ENCODE results near the gene THUMPD1. TPM values are rescaled to one million over a fixed set of nuclear protein-coding genes. Genes with fewer than 3 reads are reported as not detected.
"Not testable (repeated sequence)": the region's sequence is repeated elsewhere in the genome, so short reads cannot be mapped to it uniquely, and the experiment has no call there.

Gene THUMPD1
- polyA plus RNA-seq, result 10 to 100 TPM; 11.7 to 16.2 (median 16.0) TPM

- WGBS, 3 donors, result 1 to 5% (median 4%) methylated on average over 42 of the region's 42 CpGs
- peak within 1 kb of the TSS; percentile 45 for H3K27ac ChIP-seq (ENCODE audit: low read depth, low read length)
Measured at GRCh38 chr16:20741554-20742285, at the start of gene THUMPD1. Gene THUMPD1 (minus strand): TSS chr16:20741818. CDS start chr16:20741739, 79 bp downstream.

DNA sequence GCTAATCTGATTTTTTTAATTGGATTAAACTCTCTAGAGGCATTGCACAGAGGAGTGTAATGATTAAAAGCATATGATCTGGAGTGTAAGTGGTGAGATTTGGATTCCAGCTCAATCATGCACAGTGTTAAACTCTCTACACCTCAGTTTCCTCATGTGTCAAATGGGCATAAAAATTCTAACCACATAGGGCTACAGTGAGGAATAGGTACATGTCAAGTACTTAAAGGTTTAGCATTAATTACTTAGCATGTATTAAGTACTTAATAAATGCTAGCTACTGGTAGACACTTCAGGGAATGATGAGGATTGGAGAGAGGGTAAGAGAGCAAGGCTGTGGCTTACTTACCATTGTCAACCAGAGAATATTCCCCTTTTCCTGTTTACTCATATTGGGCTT, 47.5 kb upstream of the THUMPD1 start:
- no peak overlapping the region for H3K27ac ChIP-seq (ENCODE audit: low read depth, low read length)

GRCh38 chr16:20784204-20784603, 42.6 kb upstream of the THUMPD1 start:
- no peak overlapping the region for H3K27ac ChIP-seq (ENCODE audit: low read depth, low read length)

- 90 to 95% (median 93%) methylated on average over 2 of the region's 2 CpGs for WGBS, 3 donors
- H3K27ac ChIP-seq (ENCODE audit: low read depth, low read length), result no peak overlapping the region
Measured at GRCh38 chr16:20782470-20782869, 40.9 kb upstream of the THUMPD1 start.

- no peak overlapping the region for H3K27ac ChIP-seq (ENCODE audit: low read depth, low read length)
- 50 to 82% (median 68%) methylated on average over 1 of the region's 1 CpG for WGBS, 3 donors
Measured at GRCh38 chr16:20781697-20782096, 40.1 kb upstream of the THUMPD1 start.

DNA sequence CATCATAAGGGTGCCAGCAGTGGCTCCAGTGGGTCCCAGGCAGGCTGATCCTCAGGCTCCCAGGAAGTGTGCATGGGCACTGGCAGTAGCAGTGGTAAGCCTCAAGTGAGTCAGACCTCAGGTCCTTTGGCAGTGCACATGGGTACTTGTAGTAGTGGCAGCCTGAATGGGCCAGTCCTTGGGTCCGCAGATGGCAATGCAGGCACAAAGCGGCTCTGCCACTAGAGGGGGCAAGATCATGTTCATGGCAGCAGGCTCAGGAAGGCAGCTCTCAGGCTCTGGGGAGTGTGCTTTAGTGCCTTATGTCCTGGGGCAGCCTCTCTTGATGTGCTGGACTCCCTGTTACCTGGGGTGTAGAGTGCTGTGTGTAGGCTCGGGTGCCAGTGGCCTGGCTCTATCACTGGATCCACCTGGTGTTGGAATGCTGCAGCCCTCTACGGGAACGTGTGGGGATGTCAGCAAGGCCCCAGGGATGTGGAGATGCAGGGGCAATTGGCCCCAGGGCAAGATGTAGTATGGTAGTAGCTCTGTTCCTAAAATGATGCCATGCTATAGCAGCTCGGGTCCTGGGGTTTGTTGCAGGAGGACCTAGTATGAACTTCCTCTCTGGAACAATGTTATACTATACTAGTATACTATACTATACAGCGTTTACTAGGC, 33.2 kb upstream of the THUMPD1 start:
- 72 to 77% (median 74%) methylated on average over 7 of the region's 7 CpGs for WGBS, 3 donors

DNA sequence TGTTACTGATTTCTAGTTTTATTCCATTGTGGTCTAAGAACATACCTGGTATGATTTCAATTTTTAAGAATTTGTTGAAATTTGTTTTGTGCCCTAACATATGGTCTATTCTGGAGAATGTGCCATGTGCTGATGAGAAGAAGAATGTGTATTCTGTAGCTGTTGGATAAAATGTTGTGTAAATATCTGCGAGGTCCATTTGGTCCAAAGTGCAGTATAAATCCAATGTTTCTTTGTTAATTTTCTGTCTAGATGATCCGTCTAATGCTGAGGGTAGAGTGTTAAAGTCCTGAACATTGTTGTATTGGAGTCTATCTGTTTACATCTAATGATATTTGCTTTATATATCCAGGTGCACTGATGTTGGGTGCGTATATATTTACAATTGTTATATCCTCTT, 32.1 kb upstream of the THUMPD1 start:
- H3K27ac ChIP-seq (ENCODE audit: low read depth, low read length), result no peak overlapping the region
- 39 to 93% (median 86%) methylated on average over 3 of the region's 3 CpGs for WGBS, 3 donors

More for the DNA sequence above, 33.2 kb upstream of the THUMPD1 start:
- H3K27ac ChIP-seq (ENCODE audit: low read depth, low read length), result no peak overlapping the region

GRCh38 chr16:20768818-20769217, 27.2 kb upstream of the THUMPD1 start:
- WGBS, 3 donors, result 27 to 90% (median 86%) methylated on average over 1 of the region's 1 CpG
- H3K27ac ChIP-seq (ENCODE audit: low read depth, low read length), result no peak overlapping the region

- 91 to 97% (median 94%) methylated on average over 1 of the region's 1 CpG for WGBS, 3 donors
- no peak overlapping the region for H3K27ac ChIP-seq (ENCODE audit: low read depth, low read length)
Measured at GRCh38 chr16:20768121-20768520, 26.5 kb upstream of the THUMPD1 start.

- H3K27ac ChIP-seq (ENCODE audit: low read depth, low read length), result no peak overlapping the region
Measured at GRCh38 chr16:20767577-20767976, 26.0 kb upstream of the THUMPD1 start.

- no peak overlapping the region for H3K27ac ChIP-seq (ENCODE audit: low read depth, low read length)
- WGBS, 3 donors, result 88 to 97% (median 91%) methylated on average over 5 of the region's 5 CpGs
Measured at GRCh38 chr16:20766294-20766693, 24.7 kb upstream of the THUMPD1 start.

DNA sequence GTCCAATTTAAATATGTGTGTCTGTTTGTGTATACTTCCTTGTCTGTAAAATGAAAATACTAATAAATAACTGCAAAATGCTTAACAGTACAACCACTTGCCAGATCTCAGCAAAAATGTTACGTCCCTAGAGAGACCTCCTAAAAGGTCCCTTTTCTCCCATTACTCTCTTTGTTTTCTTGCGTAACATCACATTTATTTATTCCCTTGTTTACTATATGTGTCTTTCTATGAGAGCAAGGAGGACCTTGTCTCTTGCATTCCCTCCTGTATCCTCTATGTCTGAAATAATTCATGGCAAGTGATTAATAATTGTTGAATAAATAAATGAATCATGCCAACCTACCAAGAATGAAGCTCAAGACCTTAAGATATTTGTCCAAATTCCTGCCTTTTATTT, 24.1 kb upstream of the THUMPD1 start:
- 92 to 94% (median 94%) methylated on average over 2 of the region's 2 CpGs for WGBS, 3 donors
- no peak overlapping the region for H3K27ac ChIP-seq (ENCODE audit: low read depth, low read length)

DNA sequence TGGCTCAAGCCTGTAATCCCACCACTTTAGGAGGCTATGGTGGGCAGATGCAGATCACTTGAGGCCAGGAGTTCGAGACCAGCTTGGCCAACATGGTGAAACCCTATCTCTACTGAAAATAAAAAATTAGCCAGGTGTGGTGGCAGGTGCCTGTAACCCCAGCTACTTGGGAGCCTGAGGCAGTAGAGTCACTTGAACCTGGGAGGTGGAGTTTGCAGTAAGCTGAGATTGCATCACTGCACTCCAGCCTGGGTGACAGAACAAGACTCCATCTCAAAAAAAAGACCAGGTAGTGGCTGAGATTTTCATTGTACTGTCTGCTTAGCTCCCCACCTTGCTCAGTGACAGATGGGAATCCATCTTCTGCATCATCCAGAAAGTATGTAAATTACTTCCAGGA, 22.8 kb upstream of the THUMPD1 start:
- not testable (repeated sequence) for H3K27ac ChIP-seq (ENCODE audit: low read depth, low read length)

DNA sequence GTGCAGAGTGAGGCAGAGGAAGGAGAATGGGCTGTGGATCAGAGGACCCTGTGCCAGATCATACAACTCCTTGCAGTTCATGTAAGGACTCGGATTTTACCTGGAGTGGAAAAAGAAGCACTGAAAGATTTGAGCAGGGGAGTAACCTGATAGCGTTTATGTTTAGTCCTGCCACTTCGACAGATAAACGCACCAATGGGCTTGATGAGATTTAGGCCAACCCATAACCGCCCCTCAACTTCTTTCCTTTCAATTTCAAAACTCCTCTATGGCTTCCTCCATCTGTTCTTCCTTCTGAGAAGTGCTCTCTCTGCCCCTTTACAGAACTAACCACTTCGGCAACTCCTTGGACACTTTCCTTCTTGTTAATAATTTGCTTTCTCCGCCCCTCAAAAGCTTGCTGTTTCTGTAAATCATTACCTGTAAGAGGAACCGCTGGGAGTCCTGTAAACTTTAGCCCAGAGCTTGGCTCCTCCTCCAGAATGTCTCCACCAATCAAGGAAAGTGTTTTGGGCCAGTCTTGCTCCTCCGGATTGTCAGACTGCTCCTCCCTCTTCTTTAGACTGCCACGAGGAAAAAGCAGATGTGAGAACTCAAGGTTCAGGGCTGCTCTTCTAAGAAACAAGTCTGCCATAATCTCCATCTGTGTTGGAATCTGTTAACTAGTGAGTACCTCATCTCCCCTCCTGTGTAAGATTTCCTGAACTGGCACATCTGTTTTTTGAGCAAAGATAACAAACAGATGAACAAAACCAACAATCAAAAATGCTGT, 22.0 kb upstream of the THUMPD1 start, which contains the start of gene ACSM3:
Gene ACSM3 (plus strand): TSS at position 554 of the 772 bp plus-strand sequence. CDS start 6,021 bp downstream, outside the sequence.
- no peak within 1 kb of the TSS for H3K27ac ChIP-seq (ENCODE audit: low read depth, low read length)
- 9 to 17% (median 10%) methylated on average over 10 of the region's 10 CpGs for WGBS, 3 donors

More for the DNA sequence above, 22.8 kb upstream of the THUMPD1 start:
- WGBS, 3 donors, result 45 to 88% (median 63%) methylated on average over 1 of the region's 1 CpG

- no peak overlapping the region for H3K27ac ChIP-seq (ENCODE audit: low read depth, low read length)
- WGBS, 3 donors, result 88 to 94% (median 89%) methylated on average over 3 of the region's 3 CpGs
Measured at GRCh38 chr16:20762404-20763123, 20.9 kb upstream of the THUMPD1 start.

- WGBS, 3 donors, result 69 to 85% (median 84%) methylated on average over 1 of the region's 1 CpG
- no peak overlapping the region for H3K27ac ChIP-seq (ENCODE audit: low read depth, low read length)
Measured at GRCh38 chr16:20761175-20761574, 19.6 kb upstream of the THUMPD1 start.

DNA sequence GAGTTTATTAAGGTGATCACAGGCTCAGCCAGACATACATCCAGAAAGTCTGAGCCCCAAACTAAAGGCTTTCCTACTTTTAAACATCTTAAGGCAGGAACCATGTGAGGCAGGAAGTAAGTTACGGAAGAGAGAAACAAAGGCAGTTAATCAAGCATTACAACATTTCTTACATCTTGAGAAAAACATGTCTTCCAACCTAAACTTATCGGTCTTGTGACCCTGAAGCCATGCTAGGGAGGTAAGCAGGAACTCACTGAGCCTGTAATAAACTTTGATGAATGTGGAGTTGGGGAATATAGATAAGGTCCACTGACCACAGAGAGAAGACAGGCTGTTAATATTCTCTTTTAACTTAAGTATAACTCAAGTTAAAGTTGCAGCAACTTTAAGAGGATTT, 18.7 kb upstream of the THUMPD1 start:
- H3K27ac ChIP-seq (ENCODE audit: low read depth, low read length), result no peak overlapping the region
- WGBS, 3 donors, result 58 to 87% (median 65%) methylated on average over 2 of the region's 2 CpGs

- WGBS, 3 donors, result 83 to 100% (median 97%) methylated on average over 2 to 3 of the region's 5 CpGs
- not testable (repeated sequence) for H3K27ac ChIP-seq (ENCODE audit: low read depth, low read length)
Measured at GRCh38 chr16:20755799-20756198, 14.2 kb upstream of the THUMPD1 start.

- H3K27ac ChIP-seq (ENCODE audit: low read depth, low read length), result no peak overlapping the region
- 70 to 98% (median 93%) methylated on average over 1 of the region's 1 CpG for WGBS, 3 donors
Measured at GRCh38 chr16:20755238-20755637, 13.6 kb upstream of the THUMPD1 start.

Data from adipose tissue (tissue), 3 donors.